Fibroblast of lung (primary cell): ENCODE data around the gene SERPINB1.

Experiments
- EZH2 ChIP-seq: IDR thresholded peaks from 2 replicates; pipeline ENCODE4 v1.5.1; 2012; ENCODE audit warnings: low read length, control low read depth, mild to moderate bottlenecking; ENCODE audit errors: missing control alignments
- TF ChIP-seq, protein P1 (sequence below), 2 donors: IDR thresholded peaks in 1 of 2; conservative IDR thresholded peaks in 1 of 2; 1 replicate in 1 of 2; 2 replicates in 1 of 2; pipeline ENCODE4 v1.5.1; 2011 to 2012; ENCODE audit warnings: low read length in 2 of 2, control low read depth in 1 of 2, inconsistent platforms in 1 of 2, low read depth in 1 of 2, mild to moderate bottlenecking in 1 of 2

- TF ChIP-seq, protein P1, sequence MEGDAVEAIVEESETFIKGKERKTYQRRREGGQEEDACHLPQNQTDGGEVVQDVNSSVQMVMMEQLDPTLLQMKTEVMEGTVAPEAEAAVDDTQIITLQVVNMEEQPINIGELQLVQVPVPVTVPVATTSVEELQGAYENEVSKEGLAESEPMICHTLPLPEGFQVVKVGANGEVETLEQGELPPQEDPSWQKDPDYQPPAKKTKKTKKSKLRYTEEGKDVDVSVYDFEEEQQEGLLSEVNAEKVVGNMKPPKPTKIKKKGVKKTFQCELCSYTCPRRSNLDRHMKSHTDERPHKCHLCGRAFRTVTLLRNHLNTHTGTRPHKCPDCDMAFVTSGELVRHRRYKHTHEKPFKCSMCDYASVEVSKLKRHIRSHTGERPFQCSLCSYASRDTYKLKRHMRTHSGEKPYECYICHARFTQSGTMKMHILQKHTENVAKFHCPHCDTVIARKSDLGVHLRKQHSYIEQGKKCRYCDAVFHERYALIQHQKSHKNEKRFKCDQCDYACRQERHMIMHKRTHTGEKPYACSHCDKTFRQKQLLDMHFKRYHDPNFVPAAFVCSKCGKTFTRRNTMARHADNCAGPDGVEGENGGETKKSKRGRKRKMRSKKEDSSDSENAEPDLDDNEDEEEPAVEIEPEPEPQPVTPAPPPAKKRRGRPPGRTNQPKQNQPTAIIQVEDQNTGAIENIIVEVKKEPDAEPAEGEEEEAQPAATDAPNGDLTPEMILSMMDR (conservative IDR thresholded peaks at IDR 0.05 in 1 of 2, IDR thresholded peaks at IDR 0.05 in 1 of 2; ENCODE audit: low read depth in 1 of 2, low read length in 2 of 2): no peak
- no peak for TF ChIP-seq EZH2
Observed at GRCh38 chr6:2821554-2821953, 20.1 kb downstream of the SERPINB1 start.
